AG09319 (cell line): ENCODE data around the gene NAMPT.
A peak's percentile ranks its signal among the peaks of the same experiment; 100 is the strongest.

Experiments used
- DNase-seq: peaks from one replicate; pipeline ENCODE4 v3.0.0-alpha.2; 2010; ENCODE audit warnings: low read depth; ENCODE audit errors: extremely low read depth
- TF ChIP-seq, protein P1 (sequence below): IDR thresholded peaks from 2 replicates; pipeline ENCODE4 v1.5.1; 2011; ENCODE audit warnings: low read depth, mild to moderate bottlenecking, inconsistent platforms, low read length, moderate library complexity

The NAMPT gene

DNA sequence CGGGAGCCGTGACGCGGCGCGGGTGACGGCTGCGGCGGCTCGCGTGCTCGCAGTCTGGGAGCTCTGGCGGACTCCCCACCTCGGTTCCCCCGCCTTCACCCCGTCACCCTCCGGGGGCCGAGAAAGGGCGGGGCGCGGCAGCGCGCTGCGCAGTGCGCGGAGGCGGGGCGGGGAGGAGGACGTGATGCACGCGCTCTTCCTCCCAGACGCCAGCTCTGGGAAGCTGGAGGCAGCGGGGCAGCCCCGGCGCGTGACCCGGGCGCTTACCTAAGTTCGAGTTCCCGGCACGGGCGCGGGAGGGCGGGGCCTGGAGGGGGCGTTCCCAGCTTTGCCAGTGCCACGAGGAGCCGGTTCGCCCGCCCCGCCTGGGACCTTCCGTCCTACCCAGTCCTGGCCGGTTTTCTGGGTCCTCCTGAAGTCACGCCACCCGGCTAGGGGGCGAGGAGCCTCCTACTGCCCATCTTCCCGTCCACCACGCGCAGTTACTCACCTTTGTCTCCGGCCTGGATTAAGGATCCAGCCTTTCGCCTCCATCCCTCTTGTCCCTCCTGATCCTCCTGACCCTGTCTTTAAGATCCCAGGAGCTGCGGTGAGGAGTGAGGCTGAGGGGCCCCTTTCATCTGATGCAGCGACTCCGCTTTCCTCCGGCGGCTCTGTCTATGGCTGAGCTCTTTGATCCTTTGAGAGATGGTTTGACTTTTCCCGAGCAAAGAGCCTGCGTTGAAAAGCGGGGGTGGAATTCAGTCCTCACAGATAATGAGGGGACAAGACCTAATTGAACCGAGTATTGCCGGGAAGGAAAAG is 470 bp upstream of the NAMPT start:
- DNase-seq = peak; percentile 97
- TF ChIP-seq, protein P1, sequence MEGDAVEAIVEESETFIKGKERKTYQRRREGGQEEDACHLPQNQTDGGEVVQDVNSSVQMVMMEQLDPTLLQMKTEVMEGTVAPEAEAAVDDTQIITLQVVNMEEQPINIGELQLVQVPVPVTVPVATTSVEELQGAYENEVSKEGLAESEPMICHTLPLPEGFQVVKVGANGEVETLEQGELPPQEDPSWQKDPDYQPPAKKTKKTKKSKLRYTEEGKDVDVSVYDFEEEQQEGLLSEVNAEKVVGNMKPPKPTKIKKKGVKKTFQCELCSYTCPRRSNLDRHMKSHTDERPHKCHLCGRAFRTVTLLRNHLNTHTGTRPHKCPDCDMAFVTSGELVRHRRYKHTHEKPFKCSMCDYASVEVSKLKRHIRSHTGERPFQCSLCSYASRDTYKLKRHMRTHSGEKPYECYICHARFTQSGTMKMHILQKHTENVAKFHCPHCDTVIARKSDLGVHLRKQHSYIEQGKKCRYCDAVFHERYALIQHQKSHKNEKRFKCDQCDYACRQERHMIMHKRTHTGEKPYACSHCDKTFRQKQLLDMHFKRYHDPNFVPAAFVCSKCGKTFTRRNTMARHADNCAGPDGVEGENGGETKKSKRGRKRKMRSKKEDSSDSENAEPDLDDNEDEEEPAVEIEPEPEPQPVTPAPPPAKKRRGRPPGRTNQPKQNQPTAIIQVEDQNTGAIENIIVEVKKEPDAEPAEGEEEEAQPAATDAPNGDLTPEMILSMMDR = no peak

GRCh38 chr7:106283831-106284713 is 711 bp downstream of the NAMPT start:
- DNase-seq = no peak
- TF ChIP-seq, protein P1 = no peak

DNA sequence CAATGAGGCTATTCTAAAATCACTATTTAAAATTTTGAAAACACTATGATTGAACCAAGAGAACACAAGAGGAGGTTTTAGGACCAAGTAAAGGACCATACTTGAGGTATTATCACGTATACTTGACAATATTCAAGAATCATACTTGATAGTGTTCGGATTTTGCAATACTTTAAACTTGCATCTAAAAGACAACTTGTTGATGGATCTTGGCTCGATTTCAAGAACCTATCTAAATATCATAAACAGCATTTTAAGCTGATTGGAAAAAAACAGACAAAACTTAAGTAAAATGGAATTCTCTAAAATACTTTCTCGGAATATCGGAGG is 1.3 kb downstream of the NAMPT start:
- no peak for DNase-seq
- TF ChIP-seq, protein P1 = no peak; the same call in 1 of the 2 replicates

GRCh38 chr7:106282852-106283251 is 1.9 kb downstream of the NAMPT start:
- DNase-seq = no peak
- TF ChIP-seq, protein P1 = no peak

DNA sequence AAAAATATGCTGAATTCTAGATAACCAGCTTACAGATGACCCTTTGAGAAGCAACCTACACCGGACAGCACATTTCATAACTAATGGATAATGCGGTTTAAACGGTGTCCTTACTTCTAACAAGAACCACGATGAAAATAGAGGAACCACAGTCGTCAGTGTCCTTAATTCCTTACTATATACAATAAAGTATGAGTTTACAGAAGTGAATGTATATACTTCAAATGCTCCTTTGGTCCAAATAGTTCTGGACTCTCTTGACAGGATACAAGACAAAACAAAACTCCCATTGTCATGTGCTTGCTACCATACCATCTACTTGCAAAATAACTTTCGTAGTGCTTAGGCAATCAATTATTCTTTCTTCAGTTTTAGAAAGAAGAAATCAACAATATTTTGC is 2.4 kb downstream of the NAMPT start:
- no peak for DNase-seq

DNA sequence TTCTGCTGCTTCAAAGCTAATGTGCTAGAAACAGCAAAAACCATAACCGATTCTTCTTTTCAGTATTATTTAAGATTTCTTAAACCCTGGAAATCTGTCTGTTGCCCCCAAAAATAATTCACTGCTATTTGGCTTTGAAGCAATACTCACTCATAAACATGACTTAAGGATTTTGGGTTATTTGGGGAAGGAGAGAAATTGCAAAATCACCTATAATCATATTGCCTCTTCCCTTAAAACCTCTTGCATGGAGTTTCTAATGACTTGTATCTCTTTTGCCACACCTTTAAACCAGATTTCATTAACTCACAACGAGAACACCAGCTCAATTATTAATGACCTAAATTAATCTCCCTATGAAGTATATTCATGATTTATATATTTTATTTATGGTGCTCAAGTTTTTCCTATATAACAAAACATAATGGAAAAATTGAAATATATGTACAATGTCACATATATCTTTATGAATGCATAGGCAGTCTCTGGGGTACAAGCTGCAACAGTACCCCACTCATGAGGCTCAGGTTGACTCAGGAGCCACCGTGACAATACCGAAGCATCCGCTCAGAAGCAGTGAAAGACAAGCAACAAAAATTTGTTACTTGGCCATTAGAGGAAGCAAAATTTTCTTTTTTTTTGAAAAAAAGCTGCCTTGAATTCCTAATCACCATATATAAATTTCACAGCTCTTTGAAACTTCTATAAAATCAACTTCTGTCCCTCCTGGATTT is 3.0 kb downstream of the NAMPT start:
- DNase-seq = no peak

More for the DNA sequence above, 2.4 kb downstream of the NAMPT start:
- TF ChIP-seq, protein P1 = no peak

More for the DNA sequence above, 3.0 kb downstream of the NAMPT start:
- TF ChIP-seq, protein P1 = no peak
